22Rv1 (cell line): ENCODE data around the gene LRRC66.

Source experiments
- H3K27ac ChIP-seq: fragments of 450-650 bp; 2 replicates; pipeline ENCODE4 v1.5.1; 2017
- CTCF ChIP-seq: fragments of 450-650 bp; IDR thresholded peaks from 2 replicates; pipeline ENCODE4 v1.5.1; 2017; ENCODE audit warnings: mild to moderate bottlenecking
- ZFX ChIP-seq: fragments of 450-650 bp; IDR thresholded peaks from 2 replicates; pipeline ENCODE4 v1.6.1; 2017; ENCODE audit warnings: antibody characterized with exemption, borderline replicate concordance

The LRRC66 gene

GRCh38 chr4:52019936-52020657 lies at the start of gene LRRC66:
Gene LRRC66, minus strand, starts transcription at chr4:52020363. Its CDS starts 2,750 bp downstream, at chr4:52017613.
- no peak within 1 kb of the TSS for H3K27ac ChIP-seq
- TF ChIP-seq ZFX (no peak), CTCF (no peak)

- TF ChIP-seq ZFX = no peak
- TF ChIP-seq CTCF = no peak
These were observed 49.4 kb upstream of the LRRC66 start for GRCh38 chr4:52069571-52069970.

GRCh38 chr4:52059372-52059771 lies 39.2 kb upstream of the LRRC66 start:
- no peak overlapping the region for H3K27ac ChIP-seq
- TF ChIP-seq ZFX (no peak), CTCF (no peak)

More at GRCh38 chr4:52069571-52069970, 49.4 kb upstream of the LRRC66 start:
- no peak overlapping the region for H3K27ac ChIP-seq

GRCh38 chr4:52058275-52058674 lies 38.1 kb upstream of the LRRC66 start:
- TF ChIP-seq ZFX (no peak), CTCF (no peak)

GRCh38 chr4:52057196-52057595 lies 37.0 kb upstream of the LRRC66 start:
- TF ChIP-seq CTCF (no peak), ZFX (no peak)
- H3K27ac ChIP-seq = no peak overlapping the region

More at GRCh38 chr4:52058275-52058674, 38.1 kb upstream of the LRRC66 start:
- H3K27ac ChIP-seq = no peak overlapping the region

GRCh38 chr4:52054254-52054653 lies 34.1 kb upstream of the LRRC66 start:
- H3K27ac ChIP-seq = no peak overlapping the region
- TF ChIP-seq CTCF = no peak
- TF ChIP-seq ZFX = no peak

- H3K27ac ChIP-seq = no peak overlapping the region
- TF ChIP-seq CTCF = no peak
- no peak for TF ChIP-seq ZFX
These were observed 32.3 kb upstream of the LRRC66 start for GRCh38 chr4:52052475-52052780.
